ENCODE results near the gene TMEM178B. TPM values are rescaled to one million over a fixed set of nuclear protein-coding genes. Genes with fewer than 3 reads are reported as not detected.

Gene TMEM178B
- total and polyA plus RNA-seq, 2 of the 4 experiments (the other 2 are of a cell fraction), result under 0.01 to 0.05 TPM

- in situ Hi-C loops (cut with MboI; ENCODE audit: low sequenced_read_pairs), result no loop called here
These were observed 332.5 kb downstream of the TMEM178B start for GRCh38 chr7:141406347-141406746.

More at GRCh38 chr7:141406347-141406746, 332.5 kb downstream of the TMEM178B start:
- H2BK120ac ChIP-seq (ENCODE audit: low read depth, low read length), result no peak overlapping the region
- no peak overlapping the region for H2BK5ac ChIP-seq (ENCODE audit: low read depth, low read length, poor library complexity, severe bottlenecking)
- no peak overlapping the region for H3K14ac ChIP-seq (replicated peaks; ENCODE audit: low read depth, low read length)
- H3K18ac ChIP-seq (ENCODE audit: low read depth, low read length), result no peak overlapping the region
- H3K9ac ChIP-seq (ENCODE audit: low read depth, low read length), result no peak overlapping the region
- no peak overlapping the region for H3K4me3 ChIP-seq (ENCODE audit: insufficient read depth, low read depth, low read length)
- ChIA-PET CTCF (no interaction called here), POLR2A (ENCODE audit: unreplicated experiment) (no interaction called here)
- H2AK9ac ChIP-seq (replicated peaks; ENCODE audit: low read depth, low read length, poor library complexity), result no peak overlapping the region
- no peak overlapping the region for H3K27ac ChIP-seq (ENCODE audit: insufficient read depth, low read length)
- no peak overlapping the region for H3K4me2 ChIP-seq (ENCODE audit: low read depth, low read length)
- BruUV-seq (replicated peaks), result no TSS peak
- H4K5ac ChIP-seq (ENCODE audit: low read depth, low read length), result no peak overlapping the region
- H3K27me3 ChIP-seq (ENCODE audit: control insufficient read depth, insufficient read depth, low read length), result no peaks in the 10 kb centered on the region
- H3K36me3 ChIP-seq (ENCODE audit: control insufficient read depth, insufficient read depth, low read length), result no peaks in the 10 kb centered on the region
- H2BK20ac ChIP-seq (ENCODE audit: low read depth, low read length), result no peak overlapping the region
- H4K91ac ChIP-seq (ENCODE audit: insufficient read depth, low read depth, low read length), result no peak overlapping the region
- H3K9me3 ChIP-seq (ENCODE audit: control insufficient read depth, insufficient read depth, low read length), result peaks cover 15% of the 10 kb centered on the region; the same call in 1 of the 2 replicates
- H2AK5ac ChIP-seq (ENCODE audit: low read depth, low read length), result no peak overlapping the region
- TF ChIP-seq FOS (IDR thresholded peaks at IDR 0.05; ENCODE audit: low read depth, low read length), result no peak
- TF ChIP-seq NFE2L2 (IDR thresholded peaks at IDR 0.05; ENCODE audit: low read depth, low read length), result no peak
- no peak for DNase-seq
- intact Hi-C loops (cut with micrococcal nuclease) (no loop called here), dilution Hi-C loops (cut with HindIII; ENCODE audit: low sequenced_read_pairs, unreplicated experiment) (no loop called here)
- H3K56ac ChIP-seq (ENCODE audit: extremely low read depth, insufficient read depth, low read length), result no peak overlapping the region
- H3K4me1 ChIP-seq (ENCODE audit: control insufficient read depth, insufficient read depth, low read length), result no peaks in the 10 kb centered on the region
- no peaks in the 10 kb centered on the region for H4K20me1 ChIP-seq (ENCODE audit: insufficient read depth, low read length)
- no peak overlapping the region for H3K4ac ChIP-seq (ENCODE audit: low read depth, low read length)
- no peak overlapping the region for H3K23ac ChIP-seq (ENCODE audit: low read depth, low read length)
- no peak overlapping the region for H2BK15ac ChIP-seq (ENCODE audit: low read depth, low read length)
- H4K8ac ChIP-seq (ENCODE audit: low read depth in 2 of 2, low read length in 2 of 2), result no peak overlapping the region
- no peaks in the 10 kb centered on the region for H3K79me1 ChIP-seq (ENCODE audit: low read depth in 1 of 2, low read length in 2 of 2)
- ATAC-seq (ENCODE audit: low read depth), result no peak
- no peak overlapping the region for H2AFZ ChIP-seq (replicated peaks; ENCODE audit: low read length, poor library complexity)
- H3K9me1 ChIP-seq (ENCODE audit: insufficient read depth, low read length), result no peaks in the 10 kb centered on the region

Data from IMR-90 (cell line).